ENCODE data around the gene IKBKE. TPM values are rescaled to one million over a fixed set of nuclear protein-coding genes. Genes with fewer than 3 reads are reported as not detected.

IKBKE gene
- total and polyA plus RNA-seq, 2 of the 8 experiments (the other 6 are each of a cell fraction or from before 2014, with no cell fraction given): 8.6 to 12.0 TPM

GRCh38 chr1:206472024-206472423 lies 1.7 kb downstream of the IKBKE start (continued):
- no peak for TF ChIP-seq CTBP2 (IDR thresholded peaks at IDR 0.05; ENCODE audit: borderline replicate concordance, insufficient read depth, insufficient read length, low read length)
- TF ChIP-seq SP4 (IDR thresholded peaks at IDR 0.05; ENCODE audit: low read length): no peak
- no peak for TF ChIP-seq SIN3A (conservative IDR thresholded peaks at IDR 0.05 in 1 of 2, IDR thresholded peaks at IDR 0.05 in 1 of 2; ENCODE audit: low read depth in 1 of 2, low read length in 2 of 2)
- no peak for TF ChIP-seq CHD1 (IDR thresholded peaks at IDR 0.05; ENCODE audit: low read depth, low read length)

Data from H1 (cell line).